GM18499 (cell line): ENCODE data around the gene LSM7.

Experiments
- ATAC-seq: cut with Tn5 transposase; IDR thresholded peaks from one replicate; pipeline ENCODE4 v1.9.1; 2021; ENCODE audit warnings: moderate number of reproducible peaks; ENCODE audit not compliant: insufficient read depth, unreplicated experiment

Gene LSM7

DNA sequence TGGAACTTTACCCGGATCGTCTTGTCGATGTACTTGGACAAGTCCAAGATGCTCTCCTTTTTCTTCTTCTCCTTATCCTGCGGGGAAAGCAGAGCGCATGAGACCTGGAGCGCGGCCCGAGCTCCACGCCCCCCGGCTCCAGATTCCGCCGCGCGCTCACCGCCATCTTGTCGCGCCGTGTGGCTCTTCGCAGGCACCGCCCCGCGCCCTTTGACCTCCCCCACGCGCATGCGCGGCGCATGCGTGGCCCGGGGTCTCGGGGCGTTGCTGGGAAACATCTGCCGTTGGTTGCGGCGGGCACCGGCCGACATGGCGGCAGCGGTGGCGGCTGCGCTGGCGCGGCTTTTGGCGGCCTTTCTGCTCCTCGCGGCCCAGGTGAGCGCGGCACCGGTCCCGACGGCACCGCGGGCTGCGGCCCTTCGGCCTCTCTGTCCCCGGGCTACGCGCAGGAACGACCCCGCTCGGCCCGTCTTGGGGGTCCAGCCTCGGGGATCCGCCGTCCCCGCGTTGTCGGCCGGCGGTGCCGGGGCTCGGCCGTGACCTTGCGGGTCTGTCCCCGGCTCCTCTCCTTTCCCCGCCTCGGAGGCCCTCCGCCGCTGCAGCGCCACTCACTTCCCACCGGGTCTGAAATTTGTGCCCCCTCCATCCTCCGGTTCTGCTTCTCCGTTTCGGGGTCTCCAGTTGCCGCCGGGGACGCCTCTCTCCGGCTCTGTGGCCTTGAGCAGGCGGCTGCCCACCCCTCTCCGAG lies at the start of gene LSM7, which contains the start of gene SPPL2B:
TSS of gene LSM7 (minus strand) at position 186 of the 748 bp plus-strand sequence. CDS start at position 166, 20 bp downstream.
TSS of gene SPPL2B (plus strand) at position 284 of the 748 bp plus-strand sequence. CDS start at position 310, 26 bp downstream.
- ATAC-seq: no peak

DNA sequence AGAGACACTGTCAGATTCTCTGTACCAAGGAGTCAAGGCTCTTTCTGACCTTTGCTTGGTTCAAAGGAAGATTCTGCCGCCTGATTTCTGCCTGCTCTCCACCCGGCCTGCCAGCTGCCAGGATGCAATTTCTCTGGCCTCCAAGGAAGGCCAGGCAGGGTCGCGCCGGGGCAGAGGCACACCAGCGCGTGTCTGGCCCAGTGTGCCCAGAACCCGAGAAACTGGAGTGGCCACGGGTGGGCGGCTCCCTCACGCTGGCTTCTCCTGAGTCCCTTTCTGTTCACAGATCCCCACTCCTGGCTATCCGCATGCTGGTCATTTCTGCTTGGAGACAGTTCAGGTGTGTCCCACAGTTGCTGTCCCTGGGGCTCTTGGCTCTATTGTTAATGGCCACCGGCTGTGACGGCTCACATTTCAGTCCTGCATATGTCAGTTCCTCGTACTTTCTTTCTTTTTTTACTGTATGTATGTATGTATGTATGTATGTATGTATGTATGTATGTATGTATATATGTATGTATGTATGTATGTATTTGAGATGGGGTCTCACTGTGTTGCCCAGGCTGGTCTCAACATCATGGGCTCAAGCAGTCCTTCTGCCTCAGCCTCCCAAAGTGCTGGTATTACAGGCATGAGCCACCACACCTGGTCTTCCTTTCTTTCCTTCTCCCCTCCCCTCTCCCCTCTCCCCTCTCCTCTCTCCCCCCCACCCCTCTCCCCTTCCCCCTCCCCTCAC lies 48.6 kb upstream of the LSM7 start:
- ATAC-seq: no peak

GRCh38 chr19:2375353-2376121 lies 47.2 kb upstream of the LSM7 start:
- no peak for ATAC-seq

DNA sequence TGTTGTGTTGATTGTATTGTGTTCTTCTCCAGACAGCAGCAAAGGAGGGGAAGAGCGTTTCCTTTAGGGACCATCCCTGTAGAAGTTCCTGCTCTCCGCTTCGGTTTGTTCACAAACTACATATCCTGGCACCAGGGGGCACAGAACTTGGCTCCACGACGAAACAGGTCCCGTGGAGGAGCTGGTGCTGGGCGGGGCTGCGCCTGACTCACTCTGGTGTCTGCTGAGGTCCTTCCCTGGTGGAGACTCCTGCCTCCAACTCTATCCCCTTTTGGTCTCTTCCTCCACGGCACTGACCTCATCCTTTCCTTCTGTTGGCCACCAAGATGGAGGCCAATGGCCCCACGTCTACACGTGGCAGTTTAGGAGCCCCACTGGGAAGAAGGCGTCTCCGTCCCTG lies 46.4 kb upstream of the LSM7 start:
- no peak for ATAC-seq

GRCh38 chr19:2372076-2372612 lies 43.8 kb upstream of the LSM7 start:
- no peak for ATAC-seq

DNA sequence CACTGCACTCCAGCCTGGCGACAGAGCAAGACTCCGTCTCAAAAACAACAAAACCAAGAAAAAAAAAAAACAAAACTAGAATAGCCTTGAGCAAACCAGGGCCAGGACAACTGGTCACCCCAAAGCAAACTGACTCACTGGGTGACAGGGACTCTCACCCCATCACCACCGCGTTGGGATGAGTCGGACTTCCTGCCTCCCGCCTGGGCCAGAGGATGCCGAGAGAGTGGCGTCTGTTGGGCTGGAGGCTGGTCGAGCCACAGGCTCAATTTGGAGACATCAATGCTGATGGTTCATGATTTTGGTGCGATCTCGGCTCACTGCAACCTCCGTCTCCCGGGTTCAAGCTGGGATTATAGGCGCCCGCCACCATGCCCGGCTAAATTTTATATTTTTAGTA lies 43.3 kb upstream of the LSM7 start:
- no peak for ATAC-seq

- no peak for ATAC-seq
Observed at GRCh38 chr19:2365201-2365970, 37.0 kb upstream of the LSM7 start.

DNA sequence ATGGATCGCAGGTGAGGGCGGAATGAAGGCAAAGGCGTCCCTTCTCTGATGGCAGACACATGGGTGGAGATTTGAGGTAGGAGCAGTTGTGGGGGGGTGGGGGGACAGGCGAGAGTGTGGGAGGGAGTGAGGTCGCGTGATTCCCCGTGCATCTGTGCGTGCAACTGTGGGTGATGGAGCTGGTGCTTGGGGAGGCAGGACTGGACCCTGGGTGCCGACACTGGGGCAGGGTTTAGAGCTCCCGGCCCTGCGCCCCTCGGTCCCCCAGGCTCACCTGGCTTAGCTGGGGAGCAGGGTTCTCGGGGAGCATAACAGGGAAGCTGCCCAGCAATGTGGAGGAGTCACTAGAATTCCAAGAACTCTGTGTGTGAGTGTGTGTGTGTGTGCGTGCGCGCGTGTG lies 35.0 kb upstream of the LSM7 start:
- no peak for ATAC-seq

DNA sequence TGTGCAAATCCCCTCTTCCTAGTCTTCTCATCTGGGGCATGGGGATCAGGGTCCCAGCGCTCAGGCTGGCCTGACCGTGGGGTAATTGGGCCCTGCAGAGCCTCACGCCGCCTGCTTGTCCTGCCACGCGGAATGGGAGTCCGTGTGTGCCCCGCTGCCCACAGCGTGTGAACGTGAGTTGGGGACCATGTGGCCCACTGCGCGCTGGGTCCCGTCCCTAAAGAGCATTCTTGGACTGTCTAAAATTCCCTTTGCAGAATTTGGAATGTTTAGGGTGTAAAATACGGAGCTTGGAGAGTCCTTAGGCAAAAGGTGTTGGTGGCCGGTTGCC lies 34.5 kb upstream of the LSM7 start:
- no peak for ATAC-seq

- ATAC-seq: no peak
Observed at GRCh38 chr19:2362046-2362969, 33.9 kb upstream of the LSM7 start.

GRCh38 chr19:2361246-2362045 lies 33.1 kb upstream of the LSM7 start:
- no peak for ATAC-seq

DNA sequence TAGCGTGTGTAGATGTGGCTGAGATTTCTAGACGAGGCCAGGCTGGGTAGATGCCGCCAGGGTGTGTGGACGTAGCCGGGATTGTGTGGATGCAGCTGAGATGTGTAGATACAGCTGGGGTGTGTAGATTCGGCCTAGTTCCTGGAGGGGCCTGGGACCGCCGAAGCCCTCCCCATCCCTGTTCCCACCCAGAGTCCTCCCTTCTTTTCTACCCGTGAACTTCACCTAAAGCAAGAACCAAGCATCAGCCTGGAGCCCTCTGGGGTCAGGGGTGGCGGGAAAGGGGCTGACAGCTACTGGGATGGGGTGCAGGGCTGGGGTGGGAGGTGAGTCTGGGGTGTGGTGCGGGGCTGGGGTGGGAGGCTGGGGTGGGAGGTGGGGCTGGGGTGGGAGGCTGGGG lies 32.4 kb upstream of the LSM7 start:
- no peak for ATAC-seq

DNA sequence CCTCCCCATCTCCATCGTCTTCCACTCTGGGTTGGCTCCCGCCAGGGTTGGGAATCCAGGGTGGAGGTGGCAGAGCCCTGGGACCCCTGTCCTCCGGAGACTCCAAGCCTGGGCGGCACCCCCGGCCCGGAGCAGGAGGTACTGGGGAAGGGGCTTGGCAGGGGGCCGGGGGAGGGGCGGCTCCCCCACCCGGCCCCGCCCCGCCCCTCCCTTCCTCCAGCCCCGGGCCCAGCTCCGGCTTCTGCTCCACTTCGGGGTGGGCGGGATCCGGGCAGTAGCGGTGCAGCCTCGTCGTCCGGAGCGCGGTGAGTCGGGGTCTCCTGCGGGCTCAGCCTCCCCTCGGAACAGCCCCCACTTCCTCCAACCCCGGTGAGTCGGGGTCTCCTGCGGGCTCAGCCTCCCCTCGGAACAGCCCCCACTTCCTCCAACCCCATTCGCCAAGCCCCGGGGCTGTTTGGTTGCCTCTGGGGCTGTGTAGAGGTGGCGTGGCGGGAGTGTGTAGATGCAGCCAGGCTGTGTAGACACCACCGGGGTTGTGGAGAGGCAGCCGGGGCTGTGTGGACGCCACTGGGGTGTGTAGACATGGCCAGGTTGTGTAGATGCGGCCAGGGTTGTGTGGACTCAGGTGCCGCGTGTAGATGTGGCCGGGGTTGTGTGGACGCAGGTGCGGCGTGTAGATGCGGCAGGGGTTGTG lies 31.8 kb upstream of the LSM7 start, which contains the start of gene TMPRSS9:
TSS of gene TMPRSS9 (plus strand) at position 274 of the 694 bp plus-strand sequence. CDS start 29,521 bp downstream, outside the sequence.
- ATAC-seq: no peak

DNA sequence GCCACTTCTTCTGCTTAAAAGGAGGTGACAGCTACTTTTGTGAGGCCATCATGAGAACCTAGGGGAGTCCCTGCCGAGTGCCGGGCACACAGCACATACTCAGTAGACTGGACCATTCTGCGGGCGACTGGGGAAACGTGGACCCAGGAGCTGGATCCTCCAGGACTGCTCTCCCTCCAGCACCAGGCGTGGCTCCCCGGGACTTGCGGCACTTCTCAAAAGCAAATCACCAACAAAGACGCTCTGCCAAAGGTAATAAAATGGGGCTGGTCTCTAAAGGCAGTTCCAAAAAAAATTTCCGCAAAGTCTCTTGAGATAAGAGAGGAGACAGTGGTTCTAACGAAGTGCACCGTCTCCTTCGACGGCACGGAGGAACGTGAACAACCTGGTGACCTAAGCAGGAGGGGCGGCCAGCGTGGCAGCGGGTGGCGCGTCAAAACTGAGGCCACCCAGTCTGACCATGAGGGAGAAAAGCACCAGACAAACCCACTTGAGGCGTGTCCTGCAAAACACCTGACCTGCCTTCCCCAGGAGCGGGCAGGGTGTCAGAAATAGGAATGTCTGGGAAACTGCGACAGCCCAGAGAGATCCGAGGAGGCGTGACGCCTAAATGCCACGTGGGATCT lies 30.3 kb upstream of the LSM7 start:
- ATAC-seq: no peak

DNA sequence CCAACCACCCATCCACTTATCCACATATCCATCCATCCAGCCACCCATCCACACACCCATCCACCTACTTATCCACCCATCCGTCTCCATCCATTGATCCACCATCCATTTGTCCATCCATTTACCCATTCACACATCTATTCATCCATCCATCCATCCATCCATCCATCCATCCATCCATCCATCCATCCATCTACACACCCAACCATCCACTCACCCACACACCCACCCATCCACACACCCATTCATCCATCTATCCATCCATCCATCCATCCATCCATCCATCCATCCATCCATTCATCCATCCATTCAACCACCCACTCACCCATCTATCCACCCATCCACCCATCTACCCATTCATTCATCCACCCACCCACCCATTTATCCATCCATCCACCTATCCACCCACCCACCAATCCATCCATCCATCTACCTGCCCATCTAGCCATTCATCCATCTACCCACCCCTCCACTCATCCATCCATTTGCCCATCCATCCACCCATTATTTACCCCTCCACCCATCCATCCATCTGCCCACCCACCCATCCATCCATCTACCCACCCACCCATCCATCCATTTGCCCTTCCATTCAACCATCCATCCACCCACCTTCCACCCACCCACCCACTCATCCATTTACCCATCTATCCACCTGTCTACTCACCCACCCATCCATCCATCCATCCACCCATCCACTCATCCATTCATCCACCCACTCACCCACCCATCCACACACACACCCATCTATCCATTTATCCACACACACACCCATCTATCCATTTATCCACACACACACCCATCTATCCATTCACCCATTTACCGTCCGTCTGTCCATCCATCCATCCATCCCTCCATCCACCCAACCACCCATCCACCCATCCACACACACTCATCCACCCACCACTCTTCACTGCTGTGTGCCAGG lies 29.2 kb upstream of the LSM7 start:
- no peak for ATAC-seq

DNA sequence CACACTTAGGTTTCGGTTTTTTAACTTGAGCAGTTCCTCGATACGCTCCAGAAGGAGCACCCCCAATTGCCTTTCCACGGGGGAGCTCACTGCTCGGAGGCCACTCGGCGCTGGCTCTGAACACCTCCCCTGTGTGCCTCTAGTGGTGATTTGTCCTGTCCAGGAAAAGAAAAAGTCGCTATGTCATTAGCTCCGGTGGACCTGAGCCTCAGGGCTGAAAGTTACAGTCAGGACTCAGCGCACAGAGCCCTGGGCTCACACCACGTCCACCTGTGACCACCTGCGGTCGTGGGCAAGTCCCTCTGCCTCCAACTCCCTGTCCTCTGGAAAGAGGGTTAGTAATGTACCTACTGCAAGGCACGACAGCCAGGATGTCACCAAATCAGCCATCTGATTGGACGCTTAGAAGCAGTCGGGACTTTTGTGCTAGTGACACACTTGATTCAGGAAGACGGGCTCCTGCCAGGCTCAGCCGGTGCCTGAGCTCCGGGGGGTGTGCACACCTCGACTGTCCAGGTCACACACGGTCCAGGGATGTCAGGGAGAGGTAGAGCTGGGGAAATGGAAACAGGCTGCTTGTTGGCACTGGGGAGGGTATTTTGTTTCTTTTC lies 27.8 kb upstream of the LSM7 start:
- no peak for ATAC-seq
